Vagina (tissue), 2 donors: ENCODE measurements around the gene TGFB1. TPM values are rescaled to one million over a fixed set of nuclear protein-coding genes. Genes with fewer than 3 reads are reported as not detected.

ENCODE experiments used
- DNase-seq, 2 donors: peaks; one replicate each; pipeline ENCODE4 v3.0.0-alpha.2; 2017; ENCODE audit errors: extremely low spot score in 2 of 2
- H3K27ac ChIP-seq: fragments of 200-600 bp; sonication (generic); one replicate; pipeline ENCODE4 v1.5.1; 2019
- H3K27me3 ChIP-seq: fragments of 200-600 bp; sonication (generic); one replicate; pipeline ENCODE4 v1.5.1; 2019
- H3K36me3 ChIP-seq, 2 donors: fragments of 200-600 bp; sonication (generic); one replicate each; pipeline ENCODE4 v1.5.1; 2017 to 2019
- H3K4me1 ChIP-seq: fragments of 200-600 bp; sonication (generic); one replicate; pipeline ENCODE4 v1.5.1; 2019
- H3K4me3 ChIP-seq, 2 donors: fragments of 200-600 bp; sonication (generic); 1 replicate in 1 of 2; 2 replicates in 1 of 2; pipeline ENCODE4 v1.5.1; 2016 to 2019
- H3K9me3 ChIP-seq: fragments of 200-600 bp; sonication (generic); one replicate; pipeline ENCODE4 v1.5.1; 2019
- POLR2A ChIP-seq, 2 donors: fragments of 450-650 bp; IDR thresholded peaks; one replicate each; pipeline ENCODE4 v1.6.1; 2017; ENCODE audit warnings: antibody characterized with exemption in 2 of 2, mild to moderate bottlenecking in 2 of 2, moderate library complexity in 2 of 2
- POLR2AphosphoS5 ChIP-seq, 2 donors: sonication (generic); formaldehyde crosslinking; IDR thresholded peaks; one replicate each; pipeline ENCODE4 v1.9.0; 2017; ENCODE audit warnings: antibody characterized with exemption in 2 of 2, mild to moderate bottlenecking in 2 of 2, low read depth in 1 of 2; ENCODE audit not compliant: insufficient read depth in 1 of 2
- intact Hi-C: fragments of 100-400 bp; cut with DNase I; formaldehyde crosslinking; loops from one replicate; pipeline ENCODE4 v1.15.1; 2023
- total RNA-seq: library from RNA; depleted of rRNA; stranded (reverse); fragments of >200 nt; gene quantifications from one replicate; pipeline ENCODE4 v1.2.3, GENCODE V29; 2016
- TF ChIP-seq, protein P1 (sequence below), 3 experiments: fragments of 450-650 bp in 2 of 3; fragments of 200-600 bp in 1 of 3; sonication (generic) in 1 of 3; IDR thresholded peaks; one replicate each; pipeline ENCODE4 v1.5.1; 2017 to 2019; ENCODE audit warnings: antibody characterized with exemption in 3 of 3, mild to moderate bottlenecking in 2 of 3, moderate library complexity in 2 of 3

TGFB1 gene
- total RNA-seq, 1 donor from 2014 or later, result 53.3 TPM

DNA sequence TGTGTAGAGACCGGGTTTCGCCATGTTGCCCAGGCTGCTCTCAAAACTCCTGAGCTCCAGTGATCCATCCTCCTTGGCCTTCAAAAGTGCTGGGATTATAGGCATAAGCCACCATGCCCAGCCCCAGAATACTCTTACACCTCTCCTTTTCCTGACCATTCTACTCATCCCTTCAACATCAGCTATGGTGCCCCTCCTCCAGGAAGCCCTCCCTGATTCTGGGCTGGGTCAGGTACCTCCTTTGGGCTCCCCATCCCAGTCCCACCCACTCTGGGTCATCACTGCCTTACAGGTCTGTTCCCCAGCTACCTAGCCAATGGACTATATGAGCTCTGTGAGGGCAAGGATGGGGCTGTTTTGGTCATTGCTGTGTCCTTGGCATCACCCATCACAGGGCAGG, 9.6 kb downstream of the TGFB1 start:
- no peaks in the 10 kb centered on the region for H3K9me3 ChIP-seq
- H3K36me3 ChIP-seq, result peaks cover 0 to 66% of the 10 kb centered on the region in 2 donors
- intact Hi-C loops, result no loop called here
- no peak for DNase-seq
- peaks cover 2% of the 10 kb centered on the region for H3K4me1 ChIP-seq
- H3K27me3 ChIP-seq, result no peaks in the 10 kb centered on the region
- no peak overlapping the region for H3K4me3 ChIP-seq
- no peak for TF ChIP-seq POLR2AphosphoS5 (IDR thresholded peaks at IDR 0.05; ENCODE audit: insufficient read depth in 1 of 2, low read depth in 1 of 2)
- TF ChIP-seq, protein P1, sequence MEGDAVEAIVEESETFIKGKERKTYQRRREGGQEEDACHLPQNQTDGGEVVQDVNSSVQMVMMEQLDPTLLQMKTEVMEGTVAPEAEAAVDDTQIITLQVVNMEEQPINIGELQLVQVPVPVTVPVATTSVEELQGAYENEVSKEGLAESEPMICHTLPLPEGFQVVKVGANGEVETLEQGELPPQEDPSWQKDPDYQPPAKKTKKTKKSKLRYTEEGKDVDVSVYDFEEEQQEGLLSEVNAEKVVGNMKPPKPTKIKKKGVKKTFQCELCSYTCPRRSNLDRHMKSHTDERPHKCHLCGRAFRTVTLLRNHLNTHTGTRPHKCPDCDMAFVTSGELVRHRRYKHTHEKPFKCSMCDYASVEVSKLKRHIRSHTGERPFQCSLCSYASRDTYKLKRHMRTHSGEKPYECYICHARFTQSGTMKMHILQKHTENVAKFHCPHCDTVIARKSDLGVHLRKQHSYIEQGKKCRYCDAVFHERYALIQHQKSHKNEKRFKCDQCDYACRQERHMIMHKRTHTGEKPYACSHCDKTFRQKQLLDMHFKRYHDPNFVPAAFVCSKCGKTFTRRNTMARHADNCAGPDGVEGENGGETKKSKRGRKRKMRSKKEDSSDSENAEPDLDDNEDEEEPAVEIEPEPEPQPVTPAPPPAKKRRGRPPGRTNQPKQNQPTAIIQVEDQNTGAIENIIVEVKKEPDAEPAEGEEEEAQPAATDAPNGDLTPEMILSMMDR (IDR thresholded peaks at IDR 0.05), result no peak
- TF ChIP-seq POLR2A (IDR thresholded peaks at IDR 0.05), result no peak
- H3K27ac ChIP-seq, result no peak overlapping the region

DNA sequence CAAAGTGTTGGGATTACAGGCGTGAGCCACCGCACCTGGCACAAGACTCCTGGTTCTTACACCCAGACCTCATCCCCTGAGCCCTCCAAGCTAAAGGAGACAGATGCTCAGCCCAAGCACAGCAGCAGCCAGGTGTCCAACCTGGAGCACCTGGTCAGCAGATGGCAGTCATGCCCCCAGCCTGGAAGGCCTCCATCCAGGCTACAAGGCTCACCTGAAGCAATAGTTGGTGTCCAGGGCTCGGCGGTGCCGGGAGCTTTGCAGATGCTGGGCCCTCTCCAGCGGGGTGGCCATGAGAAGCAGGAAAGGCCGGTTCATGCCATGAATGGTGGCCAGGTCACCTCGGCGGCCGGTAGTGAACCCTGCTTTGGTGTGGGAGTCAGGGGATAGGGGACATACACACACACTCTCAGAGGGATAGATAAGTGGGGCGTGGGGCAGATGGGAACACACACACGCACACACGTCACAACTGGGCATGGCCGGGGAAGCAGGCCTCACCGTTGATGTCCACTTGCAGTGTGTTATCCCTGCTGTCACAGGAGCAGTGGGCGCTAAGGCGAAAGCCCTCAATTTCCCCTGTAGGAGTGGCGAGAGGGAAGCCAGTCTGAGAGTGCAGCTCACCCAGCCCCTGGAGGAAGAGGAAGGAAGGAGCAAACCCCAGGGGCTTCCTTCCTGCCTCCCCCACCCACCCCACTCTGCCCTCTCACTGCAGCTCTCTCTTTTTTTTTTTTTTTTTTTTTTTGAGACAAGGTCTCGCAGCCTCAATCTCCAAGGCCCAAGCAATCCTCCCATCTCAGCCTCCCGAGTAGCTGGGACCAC, 11.8 kb downstream of the TGFB1 start:
- DNase-seq, result no peak
- H3K27me3 ChIP-seq, result no peaks in the 10 kb centered on the region
- H3K36me3 ChIP-seq, result peaks cover 0 to 61% of the 10 kb centered on the region in 2 donors
- no peaks in the 10 kb centered on the region for H3K4me1 ChIP-seq
- H3K27ac ChIP-seq, result no peak overlapping the region
- intact Hi-C loops, result no loop called here
- H3K4me3 ChIP-seq, result no peak overlapping the region
- no peaks in the 10 kb centered on the region for H3K9me3 ChIP-seq
- TF ChIP-seq POLR2AphosphoS5 (IDR thresholded peaks at IDR 0.05; ENCODE audit: insufficient read depth in 1 of 2, low read depth in 1 of 2), result no peak
- no peak for TF ChIP-seq POLR2A (IDR thresholded peaks at IDR 0.05)
- TF ChIP-seq, protein P1 (IDR thresholded peaks at IDR 0.05), result no peak

DNA sequence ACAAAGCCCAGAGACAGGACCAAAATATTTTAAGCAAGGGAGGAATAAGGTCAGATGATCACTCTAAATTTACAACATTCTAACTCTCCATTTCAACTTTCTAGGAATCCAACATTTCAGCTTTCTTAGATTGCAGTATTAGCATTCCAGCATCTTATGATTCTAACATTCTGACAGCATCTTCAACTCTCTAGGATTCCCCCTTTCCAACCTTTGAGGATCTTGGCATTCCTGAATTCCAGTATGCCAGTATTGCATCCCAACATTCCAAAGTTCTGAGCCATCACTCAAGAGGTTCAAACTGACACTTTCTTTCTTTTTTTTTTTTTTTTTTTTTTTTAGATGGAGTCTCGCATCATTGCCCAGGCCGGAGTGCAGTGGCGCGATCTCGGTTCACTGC, 13.8 kb downstream of the TGFB1 start:
- peaks cover 0 to 48% of the 10 kb centered on the region in 2 donors for H3K36me3 ChIP-seq
- no peak for DNase-seq
- H3K4me1 ChIP-seq, result no peaks in the 10 kb centered on the region
- TF ChIP-seq, protein P1 (IDR thresholded peaks at IDR 0.05), result no peak
- TF ChIP-seq POLR2AphosphoS5 (IDR thresholded peaks at IDR 0.05; ENCODE audit: insufficient read depth in 1 of 2, low read depth in 1 of 2) (no peak), POLR2A (IDR thresholded peaks at IDR 0.05) (no peak)
- H3K4me3 ChIP-seq, result no peak overlapping the region
- H3K27ac ChIP-seq, result no peak overlapping the region
- no peaks in the 10 kb centered on the region for H3K9me3 ChIP-seq
- intact Hi-C loops, result no loop called here
- no peaks in the 10 kb centered on the region for H3K27me3 ChIP-seq

DNA sequence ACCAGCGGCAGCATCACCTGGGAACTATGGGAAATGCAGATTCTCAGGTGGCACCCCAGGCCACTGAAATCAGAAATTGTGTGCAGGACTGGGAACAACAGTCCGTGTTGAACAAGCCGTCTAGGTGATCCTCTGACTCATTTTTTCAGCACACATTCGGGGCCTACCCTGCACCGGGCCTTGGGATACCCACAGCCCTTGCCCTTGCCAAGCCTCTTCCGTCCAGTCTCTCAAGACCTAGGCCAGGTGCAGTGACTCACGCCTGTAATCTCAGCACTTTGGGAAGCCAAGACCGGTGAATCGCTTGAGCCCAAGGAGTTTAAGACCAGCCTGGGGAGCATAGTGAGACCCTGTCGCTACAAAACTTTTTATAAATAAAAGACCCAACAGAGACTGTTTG, 18.3 kb downstream of the TGFB1 start:
- Histone ChIP-seq H3K4me1 (no peaks in the 10 kb centered on the region), H3K4me3 (no peak overlapping the region), H3K36me3 (peaks cover 0 to 32% of the 10 kb centered on the region in 2 donors), H3K27ac (no peak overlapping the region), H3K27me3 (no peaks in the 10 kb centered on the region), H3K9me3 (no peaks in the 10 kb centered on the region)
- intact Hi-C loops, result no loop called here
- TF ChIP-seq POLR2AphosphoS5 (IDR thresholded peaks at IDR 0.05; ENCODE audit: insufficient read depth in 1 of 2, low read depth in 1 of 2) (no peak), POLR2A (IDR thresholded peaks at IDR 0.05) (no peak)
- TF ChIP-seq, protein P1 (IDR thresholded peaks at IDR 0.05), result no peak
- no peak for DNase-seq

DNA sequence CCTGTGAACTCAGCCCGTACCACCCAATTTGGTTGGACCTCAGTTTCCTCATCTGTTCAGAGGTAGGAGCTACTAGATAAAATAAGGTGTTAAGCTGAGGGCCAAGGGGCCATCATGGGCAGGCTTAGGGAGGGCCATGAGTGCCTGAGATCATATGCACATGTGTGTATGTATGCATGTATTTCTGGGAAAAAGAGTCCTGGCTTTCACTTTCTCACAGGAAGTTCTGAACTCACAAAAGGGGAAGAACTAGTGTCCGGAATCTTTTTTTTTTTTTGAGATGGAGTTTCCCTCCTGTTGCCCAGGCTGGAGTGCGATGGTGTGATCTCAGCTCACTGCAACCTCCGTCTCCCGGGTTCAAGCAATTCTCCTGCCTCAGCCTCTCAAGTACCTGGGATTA, 18.9 kb downstream of the TGFB1 start:
- no peaks in the 10 kb centered on the region for H3K27me3 ChIP-seq
- TF ChIP-seq, protein P1 (IDR thresholded peaks at IDR 0.05), result no peak
- no peak for TF ChIP-seq POLR2AphosphoS5 (IDR thresholded peaks at IDR 0.05; ENCODE audit: insufficient read depth in 1 of 2, low read depth in 1 of 2)
- TF ChIP-seq POLR2A (IDR thresholded peaks at IDR 0.05), result no peak
- no peak for DNase-seq
- no peak overlapping the region for H3K27ac ChIP-seq
- intact Hi-C loops, result no loop called here
- no peaks in the 10 kb centered on the region for H3K9me3 ChIP-seq
- H3K4me3 ChIP-seq, result no peak overlapping the region
- no peaks in the 10 kb centered on the region for H3K4me1 ChIP-seq
- peaks cover 0 to 32% of the 10 kb centered on the region in 2 donors for H3K36me3 ChIP-seq
